GM21786 (cell line): ENCODE results near the gene ATP5ME.

ENCODE experiments used
- ATAC-seq: cut with Tn5 transposase; IDR thresholded peaks from one replicate; pipeline ENCODE4 v1.9.1; 2021; ENCODE audit not compliant: unreplicated experiment

ATP5ME gene

DNA sequence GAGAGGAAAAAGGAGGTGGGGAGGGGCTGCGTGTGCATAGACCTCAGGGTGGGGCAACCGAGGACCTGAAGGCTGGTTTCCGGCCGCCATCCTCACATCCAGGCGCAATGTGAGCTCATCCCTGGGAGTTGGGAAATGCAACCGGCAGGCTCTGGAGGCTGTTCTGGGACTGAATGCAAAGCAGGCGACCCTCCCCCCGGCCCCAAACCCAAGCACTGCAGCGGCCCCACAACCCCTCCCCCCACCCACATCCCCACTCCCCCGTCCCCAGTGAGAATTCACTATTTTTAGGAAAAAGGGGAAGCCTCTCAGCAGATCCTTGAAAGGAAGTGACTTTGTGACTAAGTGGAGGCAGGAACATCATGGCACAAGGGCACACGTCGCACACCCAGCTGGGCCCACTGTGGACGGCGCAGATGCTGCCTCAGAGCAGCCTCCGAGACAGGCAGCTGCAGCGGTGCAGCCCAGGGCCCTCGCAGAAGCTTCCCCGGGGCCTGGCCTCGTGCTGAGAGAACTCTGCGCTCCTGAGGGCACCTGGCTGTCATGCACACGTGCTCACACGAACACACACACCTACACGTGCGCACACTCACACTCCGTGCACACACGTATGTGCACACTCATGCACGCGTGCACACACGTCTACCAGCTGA lies 50.0 kb downstream of the ATP5ME start:
- no peak for ATAC-seq

DNA sequence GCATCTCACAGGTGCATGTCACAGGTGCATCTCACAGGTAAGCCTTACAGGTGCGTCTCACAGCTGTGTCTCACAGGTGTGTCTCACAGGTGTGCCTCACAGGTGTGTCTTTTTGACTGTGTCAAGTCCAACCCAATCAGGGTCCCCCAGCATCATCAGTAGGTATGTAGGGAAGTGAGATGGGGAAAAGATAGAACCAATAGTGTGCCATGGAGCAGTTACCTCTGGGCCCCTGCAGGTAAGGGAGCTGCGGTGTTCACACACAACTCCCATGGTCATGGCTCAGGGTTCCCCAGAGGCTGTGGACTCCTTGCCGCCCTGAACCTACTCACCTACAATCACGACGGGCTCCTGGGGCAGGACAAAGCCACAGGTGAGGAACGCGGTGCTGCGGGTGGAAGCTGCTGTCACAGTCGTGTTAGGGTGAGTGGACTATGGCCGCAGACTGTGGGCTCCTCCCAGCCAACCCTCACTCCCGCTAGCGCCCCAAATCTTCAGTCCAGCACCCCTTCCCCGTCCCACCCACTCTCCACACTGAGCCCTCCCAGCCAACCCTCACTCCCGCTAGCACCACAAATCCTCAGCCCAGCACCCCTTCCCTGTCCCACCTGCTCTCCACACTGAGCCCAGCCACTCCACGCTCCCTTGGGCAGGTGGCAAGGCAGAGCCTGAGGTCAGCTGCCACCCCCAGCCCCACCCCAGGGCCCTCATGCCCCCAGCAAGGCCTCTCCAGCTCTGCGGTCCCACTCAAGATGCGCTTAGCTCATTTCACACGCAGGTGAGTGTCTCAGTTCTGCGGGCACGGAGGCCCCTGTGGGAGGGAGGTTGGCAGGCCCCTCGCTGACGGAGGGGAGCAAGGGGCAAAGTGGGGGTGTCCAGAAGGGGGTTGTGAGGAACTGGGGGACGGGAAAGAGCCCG lies 50.8 kb downstream of the ATP5ME start:
- no peak for ATAC-seq
